ENCODE measurements around the gene FSTL5. TPM values are rescaled to one million over a fixed set of nuclear protein-coding genes. Genes with fewer than 3 reads are reported as not detected.

FSTL5 gene
- total RNA-seq, 1 donor from 2014 or later: 2.6 TPM

GRCh38 chr4:161403781-161404180, 760.0 kb downstream of the FSTL5 start:
- no peaks in the 10 kb centered on the region for H3K36me3 ChIP-seq (ENCODE audit: control insufficient read depth in 3 of 3, insufficient read depth in 3 of 3, low read length in 3 of 3)
- no peak overlapping the region for H3K9ac ChIP-seq (ENCODE audit: low read depth in 1 of 3, low read length in 3 of 3)
- H3K27me3 ChIP-seq (ENCODE audit: control insufficient read depth in 3 of 3, insufficient read depth in 3 of 3, low read length in 3 of 3): no peaks in the 10 kb centered on the region
- H3K4me1 ChIP-seq (ENCODE audit: control insufficient read depth in 3 of 3, insufficient read depth in 3 of 3, low read length in 3 of 3): no peaks in the 10 kb centered on the region
- no peaks in the 10 kb centered on the region for H3K9me3 ChIP-seq (ENCODE audit: control insufficient read depth in 3 of 3, low read length in 3 of 3)
- H3K4me3 ChIP-seq (ENCODE audit: low read length in 3 of 3): no peak overlapping the region
- no peak overlapping the region for H3K27ac ChIP-seq (ENCODE audit: low read depth, low read length)

GRCh38 chr4:161393602-161394001, 770.2 kb downstream of the FSTL5 start:
- H3K27ac ChIP-seq (ENCODE audit: low read depth, low read length): no peak overlapping the region
- H3K36me3 ChIP-seq (ENCODE audit: control insufficient read depth in 3 of 3, insufficient read depth in 3 of 3, low read length in 3 of 3): no peaks in the 10 kb centered on the region
- no peaks in the 10 kb centered on the region for H3K27me3 ChIP-seq (ENCODE audit: control insufficient read depth in 3 of 3, insufficient read depth in 3 of 3, low read length in 3 of 3)
- H3K4me1 ChIP-seq (ENCODE audit: control insufficient read depth in 3 of 3, insufficient read depth in 3 of 3, low read length in 3 of 3): no peaks in the 10 kb centered on the region
- no peak overlapping the region for H3K9ac ChIP-seq (ENCODE audit: low read depth in 1 of 3, low read length in 3 of 3)
- H3K4me3 ChIP-seq (ENCODE audit: low read length in 3 of 3): no peak overlapping the region
- no peaks in the 10 kb centered on the region for H3K9me3 ChIP-seq (ENCODE audit: control insufficient read depth in 3 of 3, low read length in 3 of 3)

- Histone ChIP-seq H3K9ac (ENCODE audit: low read depth in 1 of 3, low read length in 3 of 3) (no peak overlapping the region), H3K27ac (ENCODE audit: low read depth, low read length) (no peak overlapping the region), H3K9me3 (ENCODE audit: control insufficient read depth in 3 of 3, low read length in 3 of 3) (no peaks in the 10 kb centered on the region), H3K27me3 (ENCODE audit: control insufficient read depth in 3 of 3, insufficient read depth in 3 of 3, low read length in 3 of 3) (no peaks in the 10 kb centered on the region), H3K4me3 (ENCODE audit: low read length in 3 of 3) (no peak overlapping the region), H3K4me1 (ENCODE audit: control insufficient read depth in 3 of 3, insufficient read depth in 3 of 3, low read length in 3 of 3) (no peaks in the 10 kb centered on the region), H3K36me3 (ENCODE audit: control insufficient read depth in 3 of 3, insufficient read depth in 3 of 3, low read length in 3 of 3) (no peaks in the 10 kb centered on the region)
Measured at GRCh38 chr4:161382655-161383054, 781.1 kb downstream of the FSTL5 start.

- Histone ChIP-seq H3K4me3 (ENCODE audit: low read length in 3 of 3) (no peak overlapping the region), H3K27ac (ENCODE audit: low read depth, low read length) (no peak overlapping the region), H3K4me1 (ENCODE audit: control insufficient read depth in 3 of 3, insufficient read depth in 3 of 3, low read length in 3 of 3) (no peaks in the 10 kb centered on the region), H3K27me3 (ENCODE audit: control insufficient read depth in 3 of 3, insufficient read depth in 3 of 3, low read length in 3 of 3) (no peaks in the 10 kb centered on the region), H3K9me3 (ENCODE audit: control insufficient read depth in 3 of 3, low read length in 3 of 3) (no peaks in the 10 kb centered on the region), H3K9ac (ENCODE audit: low read depth in 1 of 3, low read length in 3 of 3) (no peak overlapping the region), H3K36me3 (ENCODE audit: control insufficient read depth in 3 of 3, insufficient read depth in 3 of 3, low read length in 3 of 3) (no peaks in the 10 kb centered on the region)
Measured at GRCh38 chr4:161376275-161376674, 787.5 kb downstream of the FSTL5 start.

- no peak overlapping the region for H3K9ac ChIP-seq (ENCODE audit: low read depth in 1 of 3, low read length in 3 of 3)
- H3K4me1 ChIP-seq (ENCODE audit: control insufficient read depth in 3 of 3, insufficient read depth in 3 of 3, low read length in 3 of 3): no peaks in the 10 kb centered on the region
- H3K27me3 ChIP-seq (ENCODE audit: control insufficient read depth in 3 of 3, insufficient read depth in 3 of 3, low read length in 3 of 3): no peaks in the 10 kb centered on the region
- H3K4me3 ChIP-seq (ENCODE audit: low read length in 3 of 3): no peak overlapping the region
- H3K36me3 ChIP-seq (ENCODE audit: control insufficient read depth in 3 of 3, insufficient read depth in 3 of 3, low read length in 3 of 3): no peaks in the 10 kb centered on the region
- no peaks in the 10 kb centered on the region for H3K9me3 ChIP-seq (ENCODE audit: control insufficient read depth in 3 of 3, low read length in 3 of 3)
- H3K27ac ChIP-seq (ENCODE audit: low read depth, low read length): no peak overlapping the region
Measured at GRCh38 chr4:161364681-161365080, 799.1 kb downstream of the FSTL5 start.

- H3K27ac ChIP-seq (ENCODE audit: low read depth, low read length): no peak overlapping the region
- no peak overlapping the region for H3K9ac ChIP-seq (ENCODE audit: low read depth in 1 of 3, low read length in 3 of 3)
- H3K9me3 ChIP-seq (ENCODE audit: control insufficient read depth in 3 of 3, low read length in 3 of 3): no peaks in the 10 kb centered on the region
- no peaks in the 10 kb centered on the region for H3K4me1 ChIP-seq (ENCODE audit: control insufficient read depth in 3 of 3, insufficient read depth in 3 of 3, low read length in 3 of 3)
- no peaks in the 10 kb centered on the region for H3K27me3 ChIP-seq (ENCODE audit: control insufficient read depth in 3 of 3, insufficient read depth in 3 of 3, low read length in 3 of 3)
- no peak overlapping the region for H3K4me3 ChIP-seq (ENCODE audit: low read length in 3 of 3)
- no peaks in the 10 kb centered on the region for H3K36me3 ChIP-seq (ENCODE audit: control insufficient read depth in 3 of 3, insufficient read depth in 3 of 3, low read length in 3 of 3)
Measured at GRCh38 chr4:161360982-161361381, 802.8 kb downstream of the FSTL5 start.

GRCh38 chr4:161359491-161359890, 804.3 kb downstream of the FSTL5 start:
- Histone ChIP-seq H3K27me3 (ENCODE audit: control insufficient read depth in 3 of 3, insufficient read depth in 3 of 3, low read length in 3 of 3) (no peaks in the 10 kb centered on the region), H3K27ac (ENCODE audit: low read depth, low read length) (no peak overlapping the region), H3K36me3 (ENCODE audit: control insufficient read depth in 3 of 3, insufficient read depth in 3 of 3, low read length in 3 of 3) (no peaks in the 10 kb centered on the region), H3K9ac (ENCODE audit: low read depth in 1 of 3, low read length in 3 of 3) (no peak overlapping the region), H3K4me1 (ENCODE audit: control insufficient read depth in 3 of 3, insufficient read depth in 3 of 3, low read length in 3 of 3) (no peaks in the 10 kb centered on the region), H3K4me3 (ENCODE audit: low read length in 3 of 3) (no peak overlapping the region), H3K9me3 (ENCODE audit: control insufficient read depth in 3 of 3, low read length in 3 of 3) (no peaks in the 10 kb centered on the region)

GRCh38 chr4:161356351-161356750, 807.4 kb downstream of the FSTL5 start:
- Histone ChIP-seq H3K4me3 (ENCODE audit: low read length in 3 of 3) (no peak overlapping the region), H3K27me3 (ENCODE audit: control insufficient read depth in 3 of 3, insufficient read depth in 3 of 3, low read length in 3 of 3) (no peaks in the 10 kb centered on the region), H3K9me3 (ENCODE audit: control insufficient read depth in 3 of 3, low read length in 3 of 3) (no peaks in the 10 kb centered on the region), H3K4me1 (ENCODE audit: control insufficient read depth in 3 of 3, insufficient read depth in 3 of 3, low read length in 3 of 3) (no peaks in the 10 kb centered on the region), H3K9ac (ENCODE audit: low read depth in 1 of 3, low read length in 3 of 3) (no peak overlapping the region), H3K27ac (ENCODE audit: low read depth, low read length) (no peak overlapping the region), H3K36me3 (ENCODE audit: control insufficient read depth in 3 of 3, insufficient read depth in 3 of 3, low read length in 3 of 3) (no peaks in the 10 kb centered on the region)

- Histone ChIP-seq H3K27ac (ENCODE audit: low read depth, low read length) (no peak overlapping the region), H3K4me3 (ENCODE audit: low read length in 3 of 3) (no peak overlapping the region), H3K9me3 (ENCODE audit: control insufficient read depth in 3 of 3, low read length in 3 of 3) (no peaks in the 10 kb centered on the region), H3K27me3 (ENCODE audit: control insufficient read depth in 3 of 3, insufficient read depth in 3 of 3, low read length in 3 of 3) (no peaks in the 10 kb centered on the region), H3K4me1 (ENCODE audit: control insufficient read depth in 3 of 3, insufficient read depth in 3 of 3, low read length in 3 of 3) (no peaks in the 10 kb centered on the region), H3K36me3 (ENCODE audit: control insufficient read depth in 3 of 3, insufficient read depth in 3 of 3, low read length in 3 of 3) (no peaks in the 10 kb centered on the region), H3K9ac (ENCODE audit: low read depth in 1 of 3, low read length in 3 of 3) (no peak overlapping the region)
Measured at GRCh38 chr4:161350946-161351345, 812.9 kb downstream of the FSTL5 start.

- Histone ChIP-seq H3K27me3 (ENCODE audit: control insufficient read depth in 3 of 3, insufficient read depth in 3 of 3, low read length in 3 of 3) (no peaks in the 10 kb centered on the region), H3K4me1 (ENCODE audit: control insufficient read depth in 3 of 3, insufficient read depth in 3 of 3, low read length in 3 of 3) (no peaks in the 10 kb centered on the region), H3K27ac (ENCODE audit: low read depth, low read length) (no peak overlapping the region)
Measured at GRCh38 chr4:161345741-161346140, 818.1 kb downstream of the FSTL5 start.

GRCh38 chr4:161343569-161343950, 820.2 kb downstream of the FSTL5 start:
- H3K27me3 ChIP-seq (ENCODE audit: control insufficient read depth in 3 of 3, insufficient read depth in 3 of 3, low read length in 3 of 3): no peaks in the 10 kb centered on the region
- H3K9me3 ChIP-seq (ENCODE audit: control insufficient read depth in 3 of 3, low read length in 3 of 3): no peaks in the 10 kb centered on the region
- H3K4me3 ChIP-seq (ENCODE audit: low read length in 3 of 3): no peak overlapping the region
- no peak overlapping the region for H3K9ac ChIP-seq (ENCODE audit: low read depth in 1 of 3, low read length in 3 of 3)
- no peak overlapping the region for H3K27ac ChIP-seq (ENCODE audit: low read depth, low read length)
- H3K4me1 ChIP-seq (ENCODE audit: control insufficient read depth in 3 of 3, insufficient read depth in 3 of 3, low read length in 3 of 3): no peaks in the 10 kb centered on the region
- H3K36me3 ChIP-seq (ENCODE audit: control insufficient read depth in 3 of 3, insufficient read depth in 3 of 3, low read length in 3 of 3): no peaks in the 10 kb centered on the region

More at GRCh38 chr4:161345741-161346140, 818.1 kb downstream of the FSTL5 start:
- Histone ChIP-seq H3K9ac (ENCODE audit: low read depth in 1 of 3, low read length in 3 of 3) (no peak overlapping the region), H3K4me3 (ENCODE audit: low read length in 3 of 3) (no peak overlapping the region), H3K9me3 (ENCODE audit: control insufficient read depth in 3 of 3, low read length in 3 of 3) (no peaks in the 10 kb centered on the region), H3K36me3 (ENCODE audit: control insufficient read depth in 3 of 3, insufficient read depth in 3 of 3, low read length in 3 of 3) (no peaks in the 10 kb centered on the region)

Measured in skeletal muscle tissue (tissue), 4 donors.